Measurements from ENCODE around the gene TMA16. TPM values are rescaled to one million over a fixed set of nuclear protein-coding genes. Genes with fewer than 3 reads are reported as not detected.
A peak's percentile ranks its signal among the peaks of the same experiment; 100 is the strongest.

Gene TMA16
- total RNA-seq, 4 donors from 2014 or later: 19.5 to 24.8 (median 23.4) TPM

GRCh38 chr4:163476761-163477438, 17.6 kb upstream of the TMA16 start:
- H3K9me3 ChIP-seq: no peaks in the 10 kb centered on the region
- TF ChIP-seq CTCF (IDR thresholded peaks at IDR 0.05): no peak
- no peak for TF ChIP-seq POLR2A (IDR thresholded peaks at IDR 0.05)
- no peak for DNase-seq
- 64 to 75% methylated on average over 5 of the region's 5 CpGs for WGBS, 2 donors
- no peaks in the 10 kb centered on the region for H3K36me3 ChIP-seq
- intact Hi-C loops (cut with DNase I): no loop called here
- H3K4me1 ChIP-seq: no peaks in the 10 kb centered on the region
- no peaks in the 10 kb centered on the region for H3K27me3 ChIP-seq
- no peak overlapping the region for H3K4me3 ChIP-seq (replicated peaks in 1 of 3)
- H3K27ac ChIP-seq: no peak overlapping the region

GRCh38 chr4:163482190-163482589, 12.3 kb upstream of the TMA16 start:
- H3K9me3 ChIP-seq: no peaks in the 10 kb centered on the region
- no peak for TF ChIP-seq CTCF (IDR thresholded peaks at IDR 0.05)
- TF ChIP-seq POLR2A (IDR thresholded peaks at IDR 0.05): no peak
- intact Hi-C loops (cut with DNase I): no loop called here
- H3K27ac ChIP-seq: no peak overlapping the region
- H3K27me3 ChIP-seq: no peaks in the 10 kb centered on the region
- H3K4me1 ChIP-seq: no peaks in the 10 kb centered on the region
- no peak for DNase-seq
- no peak overlapping the region for H3K4me3 ChIP-seq (replicated peaks in 1 of 3)
- WGBS, 2 donors: 36 to 37% methylated on average over 1 of the region's 1 CpG
- no peaks in the 10 kb centered on the region for H3K36me3 ChIP-seq

- H3K27me3 ChIP-seq: no peaks in the 10 kb centered on the region
- no peak overlapping the region for H3K4me3 ChIP-seq (replicated peaks in 1 of 3)
- 26 to 28% methylated on average over 4 of the region's 4 CpGs for WGBS, 2 donors
- no peaks in the 10 kb centered on the region for H3K36me3 ChIP-seq
- H3K9me3 ChIP-seq: no peaks in the 10 kb centered on the region
- H3K27ac ChIP-seq: no peak overlapping the region
- peak; percentile 29 to 31 for DNase-seq
- TF ChIP-seq POLR2A (IDR thresholded peaks at IDR 0.05) (no peak), CTCF (IDR thresholded peaks at IDR 0.05) (peak in 4 of 6 experiments; percentile 13 to 49 (median 43))
- no peaks in the 10 kb centered on the region for H3K4me1 ChIP-seq
- intact Hi-C loops (cut with DNase I): loop anchor here (5.0 kb wide), 1 partner anchor 57 kb away; no protein-coding TSS in a partner anchor
These were observed 9.6 kb upstream of the TMA16 start for GRCh38 chr4:163484906-163485305.

GRCh38 chr4:163485589-163485988, 8.9 kb upstream of the TMA16 start:
- TF ChIP-seq POLR2A (IDR thresholded peaks at IDR 0.05) (no peak), CTCF (IDR thresholded peaks at IDR 0.05) (no peak)
- H3K27ac ChIP-seq: no peak overlapping the region
- intact Hi-C loops (cut with DNase I): loop anchor here (5.0 kb wide), 1 partner anchor 57 kb away; no protein-coding TSS in a partner anchor
- WGBS, 2 donors: 65 to 69% methylated on average over 2 of the region's 2 CpGs
- H3K27me3 ChIP-seq: no peaks in the 10 kb centered on the region
- no peak overlapping the region for H3K4me3 ChIP-seq (replicated peaks in 1 of 3)
- no peaks in the 10 kb centered on the region for H3K4me1 ChIP-seq
- DNase-seq: no peak
- no peaks in the 10 kb centered on the region for H3K9me3 ChIP-seq
- H3K36me3 ChIP-seq: no peaks in the 10 kb centered on the region

- TF ChIP-seq POLR2A (IDR thresholded peaks at IDR 0.05): no peak
- Histone ChIP-seq H3K4me3 (replicated peaks in 1 of 3) (no peak overlapping the region), H3K36me3 (no peaks in the 10 kb centered on the region), H3K27me3 (no peaks in the 10 kb centered on the region), H3K4me1 (no peaks in the 10 kb centered on the region), H3K27ac (no peak overlapping the region), H3K9me3 (no peaks in the 10 kb centered on the region)
- no peak for DNase-seq
- intact Hi-C loops (cut with DNase I): loop anchor here (5.0 kb wide), 1 partner anchor 56 kb away; no protein-coding TSS in a partner anchor
- WGBS, 2 donors: 67 to 87% methylated on average over 1 of the region's 1 CpG
These were observed 8.2 kb upstream of the TMA16 start for GRCh38 chr4:163486321-163486720.
